ENCODE measurements around the gene ANKEF1. TPM values are rescaled to one million over a fixed set of nuclear protein-coding genes. Genes with fewer than 3 reads are reported as not detected.

The ANKEF1 gene
- total RNA-seq, 4 donors from 2014 or later: 5.1 to 10.8 (median 8.7) TPM

- TF ChIP-seq CTCF (IDR thresholded peaks at IDR 0.05; ENCODE audit: low read depth): no peak
Measured at GRCh38 chr20:10007747-10008146, 27.0 kb upstream of the ANKEF1 start.

- no peak for TF ChIP-seq CTCF (IDR thresholded peaks at IDR 0.05; ENCODE audit: low read depth)
Measured at GRCh38 chr20:10012464-10012863, 22.3 kb upstream of the ANKEF1 start.

- no peak for TF ChIP-seq CTCF (IDR thresholded peaks at IDR 0.05; ENCODE audit: low read depth)
Measured at GRCh38 chr20:10014431-10014830, 20.4 kb upstream of the ANKEF1 start.

GRCh38 chr20:10020937-10021336 lies 13.8 kb upstream of the ANKEF1 start:
- TF ChIP-seq CTCF (IDR thresholded peaks at IDR 0.05; ENCODE audit: low read depth): no peak

GRCh38 chr20:10022625-10023024 lies 12.2 kb upstream of the ANKEF1 start:
- TF ChIP-seq CTCF (IDR thresholded peaks at IDR 0.05; ENCODE audit: low read depth): no peak

GRCh38 chr20:10023911-10024310 lies 10.9 kb upstream of the ANKEF1 start:
- TF ChIP-seq CTCF (IDR thresholded peaks at IDR 0.05; ENCODE audit: low read depth): no peak

- TF ChIP-seq CTCF (IDR thresholded peaks at IDR 0.05; ENCODE audit: low read depth): no peak
Measured at GRCh38 chr20:10033905-10034650, 709 bp upstream of the ANKEF1 start.

Measured in subcutaneous adipose tissue (tissue), 4 donors.